HUES48 (cell line): ENCODE results near the gene GASK1A.

Experiments used
- H3K27ac ChIP-seq: one replicate; pipeline ENCODE4 v1.7.0; 2013; ENCODE audit warnings: low read depth, low read length, inconsistent platforms
- H3K27me3 ChIP-seq: 2 replicates; pipeline ENCODE4 v1.6.1; 2013; ENCODE audit warnings: mild to moderate bottlenecking, low read length; ENCODE audit not compliant: control insufficient read depth, insufficient read depth
- H3K36me3 ChIP-seq: 2 replicates; pipeline ENCODE4 v1.6.1; 2013; ENCODE audit warnings: low read length; ENCODE audit not compliant: control insufficient read depth, insufficient read depth
- H3K4me1 ChIP-seq: 2 replicates; pipeline ENCODE4 v1.6.1; 2013; ENCODE audit warnings: mild to moderate bottlenecking, low read length; ENCODE audit not compliant: control insufficient read depth, insufficient read depth
- H3K4me3 ChIP-seq: 2 replicates; pipeline ENCODE4 v1.5.1; 2013; ENCODE audit warnings: mild to moderate bottlenecking, low read depth, low read length
- H3K9ac ChIP-seq: 2 replicates; pipeline ENCODE4 v1.6.1; 2013; ENCODE audit warnings: mild to moderate bottlenecking, low read depth, low read length, moderate library complexity
- H3K9me3 ChIP-seq: 2 replicates; pipeline ENCODE4 v1.6.1; 2013; ENCODE audit warnings: low read length; ENCODE audit not compliant: control insufficient read depth, insufficient read depth

The GASK1A gene

DNA sequence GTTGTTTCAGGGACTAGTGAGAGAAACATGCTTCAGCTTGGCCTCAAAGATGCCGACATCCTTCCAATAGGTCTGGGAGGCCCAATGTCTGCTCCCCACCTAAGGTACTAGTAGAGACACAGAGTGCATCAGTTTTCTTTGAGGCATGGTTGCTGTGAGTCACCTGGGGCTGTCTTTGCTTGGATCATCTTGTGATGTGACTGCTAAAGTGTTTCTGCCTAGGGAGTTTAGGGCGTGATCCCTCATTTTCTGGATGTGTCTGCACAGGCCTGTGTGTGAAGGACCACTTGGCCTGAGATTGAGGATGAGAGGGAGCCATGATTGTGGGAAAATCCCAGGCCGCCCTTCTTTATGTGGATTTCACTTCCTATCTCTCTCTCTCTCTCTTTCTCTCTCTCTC lies 4.8 kb downstream of the GASK1A start:
- Histone ChIP-seq H3K27ac (no peak overlapping the region), H3K9ac (no peak overlapping the region), H3K4me3 (no peak overlapping the region), H3K36me3 (no peaks in the 10 kb centered on the region), H3K27me3 (peaks cover 25% of the 10 kb centered on the region), H3K9me3 (no peaks in the 10 kb centered on the region), H3K4me1 (peaks cover 54% of the 10 kb centered on the region)

- no peaks in the 10 kb centered on the region for H3K9me3 ChIP-seq
- peaks cover 58% of the 10 kb centered on the region for H3K4me1 ChIP-seq
- H3K4me3 ChIP-seq = no peak overlapping the region
- peaks cover 21% of the 10 kb centered on the region for H3K27me3 ChIP-seq
- H3K27ac ChIP-seq = no peak overlapping the region
- no peaks in the 10 kb centered on the region for H3K36me3 ChIP-seq
- H3K9ac ChIP-seq = no peak overlapping the region
These were observed 5.6 kb downstream of the GASK1A start for GRCh38 chr3:42984701-42985100.

- Histone ChIP-seq H3K4me1 (peaks cover 53% of the 10 kb centered on the region), H3K4me3 (no peak overlapping the region), H3K27me3 (no peaks in the 10 kb centered on the region), H3K36me3 (no peaks in the 10 kb centered on the region), H3K27ac (no peak overlapping the region), H3K9me3 (no peaks in the 10 kb centered on the region), H3K9ac (no peak overlapping the region)
These were observed 9.0 kb downstream of the GASK1A start for GRCh38 chr3:42988097-42988496.

GRCh38 chr3:42988566-42988965 lies 9.5 kb downstream of the GASK1A start:
- Histone ChIP-seq H3K9ac (no peak overlapping the region), H3K4me1 (peaks cover 49% of the 10 kb centered on the region)

GRCh38 chr3:42991341-42992315 lies 12.5 kb downstream of the GASK1A start:
- H3K27me3 ChIP-seq = no peaks in the 10 kb centered on the region
- H3K4me1 ChIP-seq = peaks cover 27% of the 10 kb centered on the region; the same call in 1 of the 2 replicates
- no peak overlapping the region for H3K27ac ChIP-seq
- H3K9ac ChIP-seq = no peak overlapping the region
- no peak overlapping the region for H3K4me3 ChIP-seq
- no peaks in the 10 kb centered on the region for H3K9me3 ChIP-seq
- H3K36me3 ChIP-seq = no peaks in the 10 kb centered on the region

More at GRCh38 chr3:42988566-42988965, 9.5 kb downstream of the GASK1A start:
- Histone ChIP-seq H3K4me3 (no peak overlapping the region), H3K27ac (no peak overlapping the region), H3K27me3 (no peaks in the 10 kb centered on the region), H3K9me3 (no peaks in the 10 kb centered on the region), H3K36me3 (no peaks in the 10 kb centered on the region)

DNA sequence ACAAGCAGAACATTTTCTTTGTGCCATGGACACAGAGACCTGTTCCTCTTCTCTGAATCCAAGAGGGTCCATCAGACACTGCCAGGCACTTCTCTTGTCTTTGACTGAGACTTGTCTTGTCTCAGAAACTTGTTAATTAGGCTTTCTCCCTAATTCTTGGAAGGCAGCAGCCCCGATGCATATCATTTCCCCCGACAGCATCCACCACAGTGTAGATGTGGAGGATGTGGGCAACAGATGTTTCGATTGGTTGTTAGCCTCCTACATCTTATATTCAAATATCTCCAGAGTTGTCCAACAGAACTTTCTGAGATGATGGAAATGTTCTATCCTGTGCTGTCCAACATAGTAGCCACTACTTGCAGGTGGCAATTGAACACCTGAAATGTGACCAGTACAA lies 15.5 kb downstream of the GASK1A start:
- Histone ChIP-seq H3K27ac (no peak overlapping the region), H3K9ac (no peak overlapping the region), H3K9me3 (no peaks in the 10 kb centered on the region), H3K4me3 (no peak overlapping the region), H3K27me3 (no peaks in the 10 kb centered on the region), H3K4me1 (peaks cover 18% of the 10 kb centered on the region; the same call in 1 of the 2 replicates), H3K36me3 (no peaks in the 10 kb centered on the region)

- Histone ChIP-seq H3K9me3 (no peaks in the 10 kb centered on the region), H3K27ac (no peak overlapping the region), H3K4me1 (peaks cover 13% of the 10 kb centered on the region; the same call in 1 of the 2 replicates), H3K27me3 (no peaks in the 10 kb centered on the region), H3K9ac (no peak overlapping the region), H3K36me3 (no peaks in the 10 kb centered on the region), H3K4me3 (no peak overlapping the region)
These were observed 16.9 kb downstream of the GASK1A start for GRCh38 chr3:42996021-42996420.

GRCh38 chr3:42996633-42997075 lies 17.5 kb downstream of the GASK1A start:
- no peak overlapping the region for H3K27ac ChIP-seq
- H3K9ac ChIP-seq = no peak overlapping the region
- peaks cover 7% of the 10 kb centered on the region; the same call in 1 of the 2 replicates for H3K4me1 ChIP-seq
- no peaks in the 10 kb centered on the region for H3K9me3 ChIP-seq
- H3K36me3 ChIP-seq = no peaks in the 10 kb centered on the region
- H3K4me3 ChIP-seq = no peak overlapping the region
- no peaks in the 10 kb centered on the region for H3K27me3 ChIP-seq

DNA sequence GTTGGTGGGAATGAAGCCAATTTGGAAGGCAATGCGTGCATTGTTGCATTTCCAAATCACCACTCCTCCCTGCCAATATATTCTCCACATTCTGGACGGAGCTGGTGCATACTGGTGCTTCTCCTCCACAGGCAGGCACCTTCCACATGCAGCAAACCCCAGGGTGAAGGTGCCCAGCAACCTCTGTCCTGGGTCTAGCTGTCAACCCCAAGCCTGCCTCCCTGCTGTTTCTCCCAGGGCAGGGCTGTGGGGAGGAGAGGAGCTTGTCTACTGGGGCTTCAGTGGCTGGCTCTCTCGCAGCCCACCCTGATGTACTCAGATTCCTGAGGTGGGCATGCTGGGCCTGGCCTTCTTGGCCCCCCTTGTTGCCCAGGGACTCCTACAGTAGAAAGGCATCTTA lies 20.1 kb downstream of the GASK1A start:
- Histone ChIP-seq H3K36me3 (no peaks in the 10 kb centered on the region), H3K9ac (no peak overlapping the region)

DNA sequence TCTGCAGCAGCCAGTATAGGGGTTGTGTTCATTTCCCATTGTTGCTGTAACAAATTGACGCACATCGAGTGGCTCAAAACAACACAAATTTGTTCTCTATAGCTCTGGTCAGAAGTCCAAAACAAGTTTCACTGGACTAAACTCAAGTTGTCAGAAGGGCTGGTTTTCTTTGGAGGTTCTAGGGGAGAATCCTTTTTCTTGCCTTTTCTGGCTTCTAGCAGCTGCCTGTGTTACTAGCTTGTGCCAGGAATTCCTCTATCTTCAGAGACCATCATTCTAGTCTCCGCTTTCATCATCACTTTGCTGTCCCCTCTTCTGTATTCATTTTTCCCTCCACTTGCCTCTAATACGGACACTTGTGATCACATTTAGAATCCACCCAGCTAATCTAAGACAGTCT lies 20.5 kb downstream of the GASK1A start:
- Histone ChIP-seq H3K27me3 (no peaks in the 10 kb centered on the region), H3K4me3 (no peak overlapping the region), H3K9me3 (no peaks in the 10 kb centered on the region), H3K36me3 (no peaks in the 10 kb centered on the region), H3K27ac (no peak overlapping the region), H3K9ac (no peak overlapping the region), H3K4me1 (no peaks in the 10 kb centered on the region)

More for the DNA sequence above, 20.1 kb downstream of the GASK1A start:
- no peaks in the 10 kb centered on the region for H3K9me3 ChIP-seq
- no peaks in the 10 kb centered on the region for H3K27me3 ChIP-seq
- H3K4me1 ChIP-seq = no peaks in the 10 kb centered on the region
- H3K27ac ChIP-seq = no peak overlapping the region
- H3K4me3 ChIP-seq = no peak overlapping the region

GRCh38 chr3:43000387-43000786 lies 21.3 kb downstream of the GASK1A start:
- no peaks in the 10 kb centered on the region for H3K27me3 ChIP-seq
- H3K4me3 ChIP-seq = no peak overlapping the region
- H3K9ac ChIP-seq = no peak overlapping the region
- H3K9me3 ChIP-seq = no peaks in the 10 kb centered on the region
- H3K27ac ChIP-seq = no peak overlapping the region
- H3K36me3 ChIP-seq = no peaks in the 10 kb centered on the region
- no peaks in the 10 kb centered on the region for H3K4me1 ChIP-seq
